ENCODE data around the gene RTN4RL2. TPM values are rescaled to one million over a fixed set of nuclear protein-coding genes. Genes with fewer than 3 reads are reported as not detected.
A peak's percentile ranks its signal among the peaks of the same experiment; 100 is the strongest.

RTN4RL2 gene
- total and polyA plus RNA-seq, 9 of the 15 experiments (the other 6 are each of a cell fraction or from before 2014, with no cell fraction given), result 0.06 to 1.9 (median 0.34) TPM; not detected in 4

- TF ChIP-seq CBX3 (IDR thresholded peaks at IDR 0.05; ENCODE audit: borderline replicate concordance in 1 of 2, low read length in 2 of 2), result peak in 1 of 2 experiments; percentile 59; a peak in 1 of 3 replicates
- peak; percentile 54; the same call in 1 of the 2 replicates for TF ChIP-seq LEF1 (IDR thresholded peaks at IDR 0.05)
- 0 out of 2 replicates have a peak, but pooled peaks have one; percentile 15 for TF ChIP-seq MIER1 (IDR thresholded peaks at IDR 0.05; ENCODE audit: low read depth)
- TF ChIP-seq L3MBTL2 (IDR thresholded peaks at IDR 0.05), result peak; percentile 74
- 0 out of 2 replicates have a peak, but pooled peaks have one; percentile 22 for TF ChIP-seq DPF2 (IDR thresholded peaks at IDR 0.05)
- peak; percentile 76 for TF ChIP-seq ZBTB7A (IDR thresholded peaks at IDR 0.05; ENCODE audit: borderline replicate concordance, control insufficient read depth, low read depth, low read length)
- TF ChIP-seq SAP30 (IDR thresholded peaks at IDR 0.05; ENCODE audit: borderline replicate concordance, insufficient read depth, low read depth, low read length, poor library complexity, severe bottlenecking), result peak; percentile 48
- no peak for TF ChIP-seq SFPQ (IDR thresholded peaks at IDR 0.05; ENCODE audit: low read depth, low read length)
- peak; percentile 80 for TF ChIP-seq MGA (IDR thresholded peaks at IDR 0.05)
- TF ChIP-seq HIVEP1 (CRISPR knock-in tag; IDR thresholded peaks at IDR 0.05), result no peak
- TF ChIP-seq ZNF121 (CRISPR knock-in tag; conservative IDR thresholded peaks at IDR 0.05), result no peak
- TF ChIP-seq SRF (CRISPR knock-in tag; IDR thresholded peaks at IDR 0.05), result peak in 1 of 2 experiments; percentile 94; a peak in 2 of 4 replicates
Measured at GRCh38 chr11:57514538-57515331, 54.4 kb downstream of the RTN4RL2 start (continued).
